GM18867 (cell line): Measurements from ENCODE around the gene HNRNPA0.

Source experiments
- ATAC-seq: cut with Tn5 transposase; IDR thresholded peaks from one replicate; pipeline ENCODE4 v1.9.1; 2021; ENCODE audit warnings: mild to moderate bottlenecking, moderate library complexity; ENCODE audit not compliant: unreplicated experiment

The HNRNPA0 gene

GRCh38 chr5:137728048-137728447 lies 26.1 kb downstream of the HNRNPA0 start:
- no peak for ATAC-seq

DNA sequence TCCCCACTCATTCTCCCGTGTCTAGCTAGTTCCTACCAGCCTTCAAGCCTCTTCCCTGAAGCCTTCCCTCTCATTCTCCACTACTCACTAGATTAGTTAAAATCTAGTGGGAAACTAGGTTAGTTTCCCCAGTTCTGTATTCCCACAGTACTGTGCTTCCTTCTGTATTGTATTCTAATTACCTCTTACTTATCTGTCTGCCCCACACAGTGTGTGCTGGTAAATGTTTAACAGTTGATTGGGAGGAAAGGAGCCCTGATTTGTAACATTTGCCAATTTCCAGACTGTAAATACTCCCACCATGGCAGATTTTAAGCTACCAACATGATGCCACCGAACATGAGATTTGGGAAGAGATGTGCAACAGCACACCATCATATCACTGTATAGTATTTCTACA lies 26.5 kb downstream of the HNRNPA0 start:
- no peak for ATAC-seq

DNA sequence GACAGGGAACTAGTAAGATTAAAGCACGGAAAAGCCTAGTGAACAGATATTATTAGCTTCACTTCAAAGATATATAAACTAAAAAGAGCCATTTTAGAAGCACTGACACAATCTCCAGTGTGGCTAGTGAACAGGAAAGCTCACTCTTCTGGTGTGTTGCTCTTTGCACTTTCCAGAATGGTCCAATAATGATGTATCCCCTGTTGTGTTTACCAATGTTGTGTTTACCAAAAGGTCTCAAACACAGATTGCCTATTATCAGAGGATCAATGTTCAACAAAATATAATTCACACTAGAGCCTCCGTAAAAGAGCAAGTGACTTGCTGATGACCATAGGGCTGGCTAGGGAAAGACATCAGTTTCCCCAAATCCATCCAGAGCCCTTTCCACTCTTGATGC lies 29.9 kb downstream of the HNRNPA0 start:
- no peak for ATAC-seq

- no peak for ATAC-seq
Observed at GRCh38 chr5:137718611-137719010, 35.6 kb downstream of the HNRNPA0 start.

DNA sequence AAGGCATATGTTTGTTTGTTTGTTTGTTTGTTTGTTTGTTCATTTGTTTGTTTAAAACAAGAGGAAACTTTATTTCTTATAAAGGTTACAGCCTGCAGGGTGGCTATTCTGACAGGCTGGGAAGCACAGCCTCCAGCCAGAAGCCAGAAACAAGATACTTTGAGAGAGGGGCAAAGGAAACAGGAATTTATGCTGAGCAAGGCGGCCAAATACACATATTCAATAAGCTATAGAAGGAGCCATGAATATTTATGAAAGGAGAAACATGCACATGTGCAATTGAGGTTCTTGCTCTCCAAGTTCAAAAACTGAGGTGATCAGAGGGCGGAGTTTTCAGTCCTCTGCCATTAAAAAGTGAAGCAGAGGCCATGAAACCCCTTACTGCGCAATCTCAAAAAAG lies 37.8 kb downstream of the HNRNPA0 start:
- ATAC-seq = no peak

GRCh38 chr5:137715456-137715855 lies 38.7 kb downstream of the HNRNPA0 start:
- ATAC-seq = no peak

GRCh38 chr5:137714946-137715345 lies 39.2 kb downstream of the HNRNPA0 start:
- no peak for ATAC-seq

DNA sequence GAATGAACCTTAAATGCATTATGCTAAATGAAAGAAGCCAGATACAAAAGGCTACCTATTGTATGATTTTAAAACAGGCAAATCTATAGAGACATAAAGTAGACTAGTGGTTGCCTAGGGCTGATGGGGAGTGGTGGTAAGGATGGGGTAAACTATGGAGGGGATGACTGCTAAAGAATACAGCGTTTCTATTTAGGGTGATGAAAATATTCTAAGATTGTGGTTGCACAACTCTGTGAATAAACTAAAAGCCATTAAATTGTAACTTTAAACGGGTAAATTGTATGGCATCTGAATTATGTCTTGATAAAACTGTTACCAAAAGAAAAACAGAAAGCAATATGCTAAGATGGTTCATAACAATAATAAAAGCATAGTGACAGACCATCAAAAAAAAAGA lies 39.7 kb downstream of the HNRNPA0 start:
- no peak for ATAC-seq

GRCh38 chr5:137712139-137712667 lies 42.0 kb downstream of the HNRNPA0 start:
- no peak for ATAC-seq

GRCh38 chr5:137710086-137710485 lies 44.1 kb downstream of the HNRNPA0 start:
- no peak for ATAC-seq

GRCh38 chr5:137708796-137709559 lies 45.2 kb downstream of the HNRNPA0 start:
- no peak for ATAC-seq

DNA sequence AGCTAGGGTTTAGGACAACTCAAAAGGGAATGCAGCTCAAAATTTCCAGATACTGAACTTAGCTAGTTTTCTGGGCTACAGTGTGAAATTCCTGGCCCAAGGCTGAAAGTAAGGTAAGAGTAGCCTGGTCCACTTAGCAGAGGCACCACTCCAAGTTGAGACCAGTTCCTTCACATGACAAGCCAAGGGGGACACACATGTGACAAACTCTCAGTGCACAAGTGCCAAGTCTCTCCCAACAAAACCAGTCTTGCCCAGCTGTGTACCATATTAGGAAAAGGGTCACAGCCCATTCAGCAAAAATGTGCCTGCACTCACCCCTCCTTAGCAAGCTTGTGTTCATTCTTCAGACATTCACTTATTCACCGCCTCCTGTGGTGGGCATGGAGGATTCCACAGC lies 46.1 kb downstream of the HNRNPA0 start:
- ATAC-seq = no peak

DNA sequence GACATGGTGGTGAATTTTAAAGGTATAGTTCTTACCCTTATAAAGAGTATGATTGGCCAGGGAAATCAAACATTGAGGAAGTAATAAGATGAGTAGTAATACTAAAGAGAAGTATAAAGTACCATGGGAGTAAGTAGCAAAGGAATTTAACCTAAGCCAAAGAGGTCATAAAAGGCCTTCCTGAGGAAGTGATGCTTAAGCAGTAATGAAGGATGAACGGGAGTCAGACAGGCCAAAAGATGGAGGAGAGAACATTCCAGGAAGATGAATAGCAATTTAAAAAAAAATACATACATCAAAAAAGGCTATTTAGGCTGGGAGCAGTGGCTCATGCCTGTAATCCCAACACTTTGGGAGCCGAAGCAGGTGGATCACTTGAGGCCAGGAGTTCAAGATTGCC lies 47.3 kb downstream of the HNRNPA0 start:
- ATAC-seq = no peak

- no peak for ATAC-seq
Observed at GRCh38 chr5:137705106-137705505, 49.1 kb downstream of the HNRNPA0 start.

- ATAC-seq = no peak
Observed at GRCh38 chr5:137703565-137703964, 50.6 kb downstream of the HNRNPA0 start.

GRCh38 chr5:137700282-137700680 lies 53.9 kb downstream of the HNRNPA0 start:
- ATAC-seq = no peak

DNA sequence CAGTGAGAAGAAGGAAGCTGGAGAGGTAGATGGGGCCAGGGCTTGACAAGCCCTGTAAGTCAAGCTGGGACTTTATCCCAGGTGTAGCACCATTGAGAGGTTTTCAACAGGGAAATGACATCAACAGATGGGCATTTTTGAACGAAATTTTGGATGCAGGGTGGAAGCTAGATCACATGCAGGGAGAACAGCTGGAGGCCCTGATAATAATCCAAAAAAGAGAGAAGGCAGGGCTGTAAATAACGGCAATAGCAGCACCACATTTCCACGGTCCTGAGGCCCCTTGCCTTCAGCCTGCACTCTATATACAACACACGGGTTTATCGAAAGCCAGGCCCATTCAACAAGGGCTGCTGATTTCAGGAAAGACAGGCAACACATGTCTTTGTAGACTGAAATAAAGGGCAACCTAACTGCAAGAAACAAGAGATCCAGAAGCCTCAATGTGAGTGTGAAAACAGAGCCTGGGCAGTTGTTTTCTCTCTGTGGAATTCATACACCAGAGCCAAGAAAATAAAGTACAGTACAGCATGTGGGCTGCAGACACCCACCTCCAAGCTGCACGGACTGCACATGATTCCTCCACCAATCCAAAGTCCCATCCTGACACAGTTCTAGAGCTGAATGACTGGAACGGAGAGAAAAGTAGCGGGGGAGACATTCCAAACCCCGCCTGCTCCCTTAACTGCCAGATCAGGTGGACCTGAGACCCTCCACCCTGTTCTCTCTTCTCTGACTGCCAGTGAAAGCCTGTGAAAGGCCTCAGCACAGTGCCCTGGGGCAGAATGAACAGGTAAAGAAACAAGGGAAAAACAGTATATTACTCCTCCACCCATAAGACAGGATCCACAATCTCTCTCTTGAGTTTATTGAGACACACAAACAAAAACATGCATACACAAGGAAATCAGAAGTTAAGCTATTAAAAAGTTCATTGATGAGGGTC lies 54.6 kb downstream of the HNRNPA0 start:
- ATAC-seq = no peak

- no peak for ATAC-seq
Observed at GRCh38 chr5:137696481-137696880, 57.7 kb downstream of the HNRNPA0 start.

- no peak for ATAC-seq
Observed at GRCh38 chr5:137695651-137696428, 58.3 kb downstream of the HNRNPA0 start.
